CD14-positive monocyte (primary cell): ENCODE results near the gene TMEM209. TPM values are rescaled to one million over a fixed set of nuclear protein-coding genes. Genes with fewer than 3 reads are reported as not detected.

Experiments
- DNase-seq, 3 donors: peaks; one replicate each; pipeline ENCODE4 v3.0.0-alpha.2; 2011 to 2022
- H2AFZ ChIP-seq: 2 replicates; pipeline ENCODE4 v1.6.0; 2012; ENCODE audit warnings: mild to moderate bottlenecking, low read depth, low read length, inconsistent platforms; ENCODE audit not compliant: insufficient read depth, poor library complexity, severe bottlenecking
- H3K27ac ChIP-seq, 2 donors: 1 replicate in 1 of 2; 2 replicates in 1 of 2; pipeline ENCODE4 v1.5.1; 2012 to 2013; ENCODE audit warnings: low read length in 2 of 2, control low read depth in 1 of 2, inconsistent platforms in 1 of 2, low read depth in 1 of 2, mild to moderate bottlenecking in 1 of 2
- H3K27me3 ChIP-seq, 2 donors: one replicate each; pipeline versions ENCODE4 v1.6.0 to v1.6.1; 2011 to 2013; ENCODE audit warnings: low read length in 2 of 2; ENCODE audit not compliant: control insufficient read depth in 2 of 2, insufficient read depth in 2 of 2
- H3K36me3 ChIP-seq, 2 donors: replicated peaks in 1 of 2; 1 replicate in 1 of 2; 2 replicates in 1 of 2; pipeline versions ENCODE4 v1.5.1 to v1.6.1; 2012 to 2013; ENCODE audit warnings: low read length in 2 of 2, control low read depth in 1 of 2, inconsistent platforms in 1 of 2, mild to moderate bottlenecking in 1 of 2; ENCODE audit not compliant: insufficient read depth in 2 of 2, control insufficient read depth in 1 of 2
- H3K4me1 ChIP-seq, 2 donors: 1 replicate in 1 of 2; 2 replicates in 1 of 2; pipeline versions ENCODE4 v1.5.1 to v1.6.1; 2012 to 2013; ENCODE audit warnings: low read length in 2 of 2, control low read depth in 1 of 2, inconsistent platforms in 1 of 2, mild to moderate bottlenecking in 1 of 2, moderate library complexity in 1 of 2; ENCODE audit not compliant: insufficient read depth in 2 of 2, control insufficient read depth in 1 of 2
- H3K4me2 ChIP-seq: replicated peaks from 2 replicates; pipeline ENCODE3; 2012; ENCODE audit warnings: low read length, moderate library complexity, mild to moderate bottlenecking; ENCODE audit not compliant: poor library complexity, severe bottlenecking; ENCODE audit errors: extremely low read depth
- H3K4me3 ChIP-seq, 3 experiments: fragments of 200-600 bp in 1 of 3; sonication (generic) in 1 of 3; replicated peaks in 1 of 3; 1 replicate in 2 of 3; 2 replicates in 1 of 3; pipeline ENCODE4 v1.5.1; 2011 to 2013; ENCODE audit warnings: low read length in 3 of 3, mild to moderate bottlenecking in 3 of 3, control low read depth in 2 of 3, low read depth in 2 of 3, inconsistent platforms in 1 of 3, moderate library complexity in 1 of 3
- H3K79me2 ChIP-seq: 2 replicates; pipeline ENCODE4 v1.6.0; 2012; ENCODE audit warnings: mild to moderate bottlenecking, control low read depth, inconsistent platforms, low read length, moderate library complexity; ENCODE audit not compliant: insufficient read depth
- H3K9ac ChIP-seq: 2 replicates; pipeline ENCODE4 v1.6.0; 2017; ENCODE audit warnings: low read length, mild to moderate bottlenecking; ENCODE audit not compliant: insufficient read depth, poor library complexity, severe bottlenecking
- H3K9me3 ChIP-seq, 2 donors: replicated peaks in 1 of 2; 1 replicate in 1 of 2; 2 replicates in 1 of 2; pipeline versions ENCODE4 v1.5.1 to v1.6.1; 2012 to 2013; ENCODE audit warnings: low read length in 2 of 2, control low read depth in 1 of 2; ENCODE audit not compliant: control insufficient read depth in 1 of 2, insufficient read depth in 1 of 2
- H4K20me1 ChIP-seq: 2 replicates; pipeline ENCODE4 v1.6.0; 2012; ENCODE audit warnings: mild to moderate bottlenecking, low read length, control low read depth, moderate library complexity; ENCODE audit not compliant: insufficient read depth
- H3K27ac Mint-ChIP-seq, 7 donors: one replicate each; pipeline ENCODE4 v1.8.0; 2020; ENCODE audit warnings: mild to moderate bottlenecking in 7 of 7, mixed read lengths in 7 of 7, moderate library complexity in 6 of 7, inconsistent platforms in 2 of 7
- H3K27me3 Mint-ChIP-seq, 3 donors: one replicate each; pipeline ENCODE4 v1.8.0; 2021 to 2022; ENCODE audit warnings: low read depth in 3 of 3, mild to moderate bottlenecking in 3 of 3, mixed read lengths in 3 of 3, moderate library complexity in 3 of 3, inconsistent platforms in 1 of 3
- H3K36me3 Mint-ChIP-seq, 2 donors: one replicate each; pipeline ENCODE4 v1.8.0; 2020; ENCODE audit warnings: mixed read lengths in 2 of 2, inconsistent platforms in 1 of 2, mild to moderate bottlenecking in 1 of 2
- H3K4me1 Mint-ChIP-seq: one replicate; pipeline ENCODE4 v1.8.0; 2020; ENCODE audit warnings: mild to moderate bottlenecking, mixed read lengths
- H3K4me3 Mint-ChIP-seq, 2 donors: one replicate each; pipeline ENCODE4 v1.8.0; 2020; ENCODE audit warnings: mild to moderate bottlenecking in 2 of 2, mixed read lengths in 2 of 2, moderate library complexity in 1 of 2
- H3K9me3 Mint-ChIP-seq, 7 donors: one replicate each; pipeline ENCODE4 v1.8.0; 2020 to 2022; ENCODE audit warnings: mixed read lengths in 7 of 7, mild to moderate bottlenecking in 6 of 7, moderate library complexity in 6 of 7, inconsistent platforms in 2 of 7
- WGBS: methylation state at CpG from one replicate; pipeline ENCODE4 v1.1.5; 2013; ENCODE audit warnings: missing lambda C conversion rate; ENCODE audit not compliant: insufficient coverage; 5-methylcytosine and 5-hydroxymethylcytosine counted together
- intact Hi-C, 2 donors: fragments of 100-400 bp; cut with micrococcal nuclease; formaldehyde crosslinking; loops; one replicate each; pipeline versions ENCODE4 v1.15.0 to v1.15.1; 2023
- polyA plus RNA-seq, 3 donors: library from polyadenylated mRNA; depleted of rRNA in 1 of 3; unstranded in 2 of 3; stranded (reverse) in 1 of 3; fragments of 300-500 nt in 2 of 3; fragments of >200 nt in 1 of 3; fragmentation: Illumina TruSeq in 2 of 3; gene quantifications; 1 replicate in 2 of 3; 2 replicates in 1 of 3; pipeline ENCODE4 v1.2.3, GENCODE V29; 2012 to 2021
- TF ChIP-seq, protein P1 (sequence below): fragments of 200-600 bp; IDR thresholded peaks from one replicate; pipeline ENCODE4 v1.8.0; 2022; ENCODE audit warnings: antibody characterized with exemption, mild to moderate bottlenecking

The TMEM209 gene
- polyA plus RNA-seq, 3 donors: 7.7 to 16.7 (median 9.6) TPM

- H3K4me3 ChIP-seq: no peak overlapping the region
- H3K4me2 ChIP-seq: no peak overlapping the region
- H3K36me3 Mint-ChIP-seq: no peaks in the 10 kb centered on the region
Measured at GRCh38 chr7:130221746-130222145, 16.5 kb upstream of the TMEM209 start.

GRCh38 chr7:130219871-130220270, 14.7 kb upstream of the TMEM209 start:
- H3K9ac ChIP-seq: no peak overlapping the region
- TF ChIP-seq, protein P1, sequence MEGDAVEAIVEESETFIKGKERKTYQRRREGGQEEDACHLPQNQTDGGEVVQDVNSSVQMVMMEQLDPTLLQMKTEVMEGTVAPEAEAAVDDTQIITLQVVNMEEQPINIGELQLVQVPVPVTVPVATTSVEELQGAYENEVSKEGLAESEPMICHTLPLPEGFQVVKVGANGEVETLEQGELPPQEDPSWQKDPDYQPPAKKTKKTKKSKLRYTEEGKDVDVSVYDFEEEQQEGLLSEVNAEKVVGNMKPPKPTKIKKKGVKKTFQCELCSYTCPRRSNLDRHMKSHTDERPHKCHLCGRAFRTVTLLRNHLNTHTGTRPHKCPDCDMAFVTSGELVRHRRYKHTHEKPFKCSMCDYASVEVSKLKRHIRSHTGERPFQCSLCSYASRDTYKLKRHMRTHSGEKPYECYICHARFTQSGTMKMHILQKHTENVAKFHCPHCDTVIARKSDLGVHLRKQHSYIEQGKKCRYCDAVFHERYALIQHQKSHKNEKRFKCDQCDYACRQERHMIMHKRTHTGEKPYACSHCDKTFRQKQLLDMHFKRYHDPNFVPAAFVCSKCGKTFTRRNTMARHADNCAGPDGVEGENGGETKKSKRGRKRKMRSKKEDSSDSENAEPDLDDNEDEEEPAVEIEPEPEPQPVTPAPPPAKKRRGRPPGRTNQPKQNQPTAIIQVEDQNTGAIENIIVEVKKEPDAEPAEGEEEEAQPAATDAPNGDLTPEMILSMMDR: no peak
- no peaks in the 10 kb centered on the region for H3K36me3 Mint-ChIP-seq
- intact Hi-C loops: no loop called here
- no peak overlapping the region for H3K4me3 ChIP-seq
- no peaks in the 10 kb centered on the region for H4K20me1 ChIP-seq
- H3K36me3 ChIP-seq: no peaks in the 10 kb centered on the region
- DNase-seq: no peak
- H3K27ac ChIP-seq: no peak overlapping the region
- H3K79me2 ChIP-seq: no peaks in the 10 kb centered on the region
- peaks cover 2 to 13% (median 4%) of the 10 kb centered on the region in 7 donors for H3K9me3 Mint-ChIP-seq
- WGBS: 96% methylated on average over 8 of the region's 9 CpGs
- peaks cover under 1 to 3% (median 3%) of the 10 kb centered on the region in 3 donors for H3K27me3 Mint-ChIP-seq
- no peaks in the 10 kb centered on the region for H3K4me1 Mint-ChIP-seq
- H3K4me2 ChIP-seq: no peak overlapping the region
- H3K27me3 ChIP-seq: no peaks in the 10 kb centered on the region
- no peak overlapping the region for H3K4me3 Mint-ChIP-seq
- H3K9me3 ChIP-seq: no peaks in the 10 kb centered on the region
- no peak overlapping the region for H2AFZ ChIP-seq
- H3K4me1 ChIP-seq: no peaks in the 10 kb centered on the region
- H3K27ac Mint-ChIP-seq: no peak overlapping the region

More at GRCh38 chr7:130221746-130222145, 16.5 kb upstream of the TMEM209 start:
- H2AFZ ChIP-seq: no peak overlapping the region
- H3K27ac ChIP-seq: no peak overlapping the region
- no peaks in the 10 kb centered on the region for H3K9me3 ChIP-seq
- no peak for DNase-seq
- no peaks in the 10 kb centered on the region for H3K36me3 ChIP-seq
- H3K27ac Mint-ChIP-seq: no peak overlapping the region
- H3K27me3 ChIP-seq: no peaks in the 10 kb centered on the region
- peaks cover 0 to 3% (median 2%) of the 10 kb centered on the region in 3 donors for H3K27me3 Mint-ChIP-seq
- H3K4me1 Mint-ChIP-seq: no peaks in the 10 kb centered on the region
- 100% methylated on average over 3 of the region's 4 CpGs for WGBS
- no peaks in the 10 kb centered on the region for H3K4me1 ChIP-seq
- H3K79me2 ChIP-seq: no peaks in the 10 kb centered on the region
- peaks cover 2 to 12% (median 5%) of the 10 kb centered on the region in 7 donors for H3K9me3 Mint-ChIP-seq
- intact Hi-C loops: no loop called here
- H3K4me3 Mint-ChIP-seq: no peak overlapping the region
- H3K9ac ChIP-seq: no peak overlapping the region
- TF ChIP-seq, protein P1: no peak
- no peaks in the 10 kb centered on the region for H4K20me1 ChIP-seq
